ENCODE results near the gene KCNA5. TPM values are rescaled to one million over a fixed set of nuclear protein-coding genes. Genes with fewer than 3 reads are reported as not detected.

Gene KCNA5
- total RNA-seq, 1 donor, result not detected

DNA sequence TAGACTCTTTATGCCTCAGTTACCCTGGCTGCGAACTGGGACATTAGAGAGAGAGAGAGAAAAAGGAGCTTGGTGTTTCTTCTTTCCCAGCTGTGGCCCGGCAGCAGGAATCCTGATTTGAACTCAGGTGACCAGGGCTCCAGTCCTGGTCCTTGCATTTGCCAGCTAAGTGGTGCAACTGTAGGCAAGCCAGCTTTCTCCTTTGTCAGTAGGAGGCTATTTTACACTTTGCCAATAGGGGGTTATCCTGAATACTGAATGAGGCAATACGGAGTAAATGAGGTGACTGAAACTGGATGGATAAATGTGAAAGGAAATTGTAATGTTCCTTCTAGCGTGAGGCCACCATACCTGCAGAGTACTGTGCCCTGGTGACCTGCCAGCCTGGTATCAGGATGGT lies 27.8 kb downstream of the KCNA5 start:
- TF ChIP-seq, protein P1, sequence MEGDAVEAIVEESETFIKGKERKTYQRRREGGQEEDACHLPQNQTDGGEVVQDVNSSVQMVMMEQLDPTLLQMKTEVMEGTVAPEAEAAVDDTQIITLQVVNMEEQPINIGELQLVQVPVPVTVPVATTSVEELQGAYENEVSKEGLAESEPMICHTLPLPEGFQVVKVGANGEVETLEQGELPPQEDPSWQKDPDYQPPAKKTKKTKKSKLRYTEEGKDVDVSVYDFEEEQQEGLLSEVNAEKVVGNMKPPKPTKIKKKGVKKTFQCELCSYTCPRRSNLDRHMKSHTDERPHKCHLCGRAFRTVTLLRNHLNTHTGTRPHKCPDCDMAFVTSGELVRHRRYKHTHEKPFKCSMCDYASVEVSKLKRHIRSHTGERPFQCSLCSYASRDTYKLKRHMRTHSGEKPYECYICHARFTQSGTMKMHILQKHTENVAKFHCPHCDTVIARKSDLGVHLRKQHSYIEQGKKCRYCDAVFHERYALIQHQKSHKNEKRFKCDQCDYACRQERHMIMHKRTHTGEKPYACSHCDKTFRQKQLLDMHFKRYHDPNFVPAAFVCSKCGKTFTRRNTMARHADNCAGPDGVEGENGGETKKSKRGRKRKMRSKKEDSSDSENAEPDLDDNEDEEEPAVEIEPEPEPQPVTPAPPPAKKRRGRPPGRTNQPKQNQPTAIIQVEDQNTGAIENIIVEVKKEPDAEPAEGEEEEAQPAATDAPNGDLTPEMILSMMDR (IDR thresholded peaks at IDR 0.05; ENCODE audit: extremely low read depth, low read depth, low read length), result no peak
- H3K27me3 ChIP-seq (ENCODE audit: insufficient read depth, low read length), result no peaks in the 10 kb centered on the region
- no peak overlapping the region for H3K4me2 ChIP-seq (ENCODE audit: insufficient read depth, low read length)
- H3K9me3 ChIP-seq (ENCODE audit: low read depth, low read length), result no peaks in the 10 kb centered on the region
- H3K36me3 ChIP-seq (ENCODE audit: insufficient read depth, low read length), result no peaks in the 10 kb centered on the region
- H3K27ac ChIP-seq (ENCODE audit: low read depth, low read length), result no peak overlapping the region
- H4K20me1 ChIP-seq (ENCODE audit: insufficient read depth, low read length), result no peaks in the 10 kb centered on the region
- DNase-seq (ENCODE audit: insufficient read length, low spot score, missing footprints), result no peak
- no peak overlapping the region for H2AFZ ChIP-seq (ENCODE audit: low read length)
- no peaks in the 10 kb centered on the region for H3K79me2 ChIP-seq (ENCODE audit: insufficient read depth, low read length)
- H3K4me1 ChIP-seq (ENCODE audit: insufficient read depth, low read length), result no peaks in the 10 kb centered on the region
- no peak overlapping the region for H3K4me3 ChIP-seq (ENCODE audit: insufficient read depth, low read length)

DNA sequence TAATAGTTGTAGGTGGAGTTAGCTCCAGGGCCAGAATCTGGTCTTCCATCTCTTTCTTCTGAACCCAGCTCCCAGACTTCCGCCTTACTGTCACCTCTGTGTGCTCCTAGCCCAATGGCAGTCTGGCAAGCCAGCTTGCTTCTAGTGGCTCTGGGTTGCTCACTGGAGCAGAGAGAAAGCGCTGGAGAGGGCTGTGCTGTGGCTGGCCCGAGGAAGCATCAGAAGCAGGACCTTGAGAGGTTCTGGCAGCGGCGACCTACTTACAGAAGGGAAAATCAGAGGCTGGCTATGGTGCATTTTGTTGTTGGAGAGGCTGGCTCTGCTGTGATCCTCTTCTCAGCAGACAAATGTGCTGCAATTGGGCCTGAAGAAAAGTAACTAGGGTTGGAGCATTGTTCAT lies 28.6 kb downstream of the KCNA5 start:
- H3K27ac ChIP-seq (ENCODE audit: low read depth, low read length), result no peak overlapping the region
- H3K36me3 ChIP-seq (ENCODE audit: insufficient read depth, low read length), result no peaks in the 10 kb centered on the region
- H3K27me3 ChIP-seq (ENCODE audit: insufficient read depth, low read length), result no peaks in the 10 kb centered on the region
- H3K79me2 ChIP-seq (ENCODE audit: insufficient read depth, low read length), result no peaks in the 10 kb centered on the region
- no peak overlapping the region for H3K4me2 ChIP-seq (ENCODE audit: insufficient read depth, low read length)
- no peaks in the 10 kb centered on the region for H3K4me1 ChIP-seq (ENCODE audit: insufficient read depth, low read length)
- TF ChIP-seq, protein P1 (IDR thresholded peaks at IDR 0.05; ENCODE audit: extremely low read depth, low read depth, low read length), result no peak
- no peak for DNase-seq (ENCODE audit: insufficient read length, low spot score, missing footprints)
- H2AFZ ChIP-seq (ENCODE audit: low read length), result no peak overlapping the region
- no peak overlapping the region for H3K4me3 ChIP-seq (ENCODE audit: insufficient read depth, low read length)
- no peaks in the 10 kb centered on the region for H3K9me3 ChIP-seq (ENCODE audit: low read depth, low read length)
- H4K20me1 ChIP-seq (ENCODE audit: insufficient read depth, low read length), result no peaks in the 10 kb centered on the region

DNA sequence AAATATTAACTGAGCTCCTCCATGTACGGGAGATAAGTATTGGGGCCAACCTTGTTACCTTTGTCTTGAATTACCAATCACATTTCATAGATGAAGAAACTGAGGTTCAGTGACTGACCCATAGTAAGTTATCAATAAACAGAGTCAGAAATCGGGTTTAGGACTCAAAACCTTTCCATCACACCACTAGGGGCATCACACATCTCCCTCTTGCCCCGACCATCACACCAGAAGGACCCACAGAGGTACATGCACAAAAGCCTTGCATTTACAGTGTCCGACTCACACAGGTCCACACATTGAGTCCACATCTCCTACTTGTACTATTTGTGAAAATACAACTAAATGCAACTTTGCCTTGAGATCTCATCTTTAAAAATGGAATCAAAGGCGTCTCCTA lies 29.4 kb downstream of the KCNA5 start:
- Histone ChIP-seq H4K20me1 (ENCODE audit: insufficient read depth, low read length) (no peaks in the 10 kb centered on the region), H3K27me3 (ENCODE audit: insufficient read depth, low read length) (peaks cover 3% of the 10 kb centered on the region), H3K4me2 (ENCODE audit: insufficient read depth, low read length) (no peak overlapping the region), H3K9me3 (ENCODE audit: low read depth, low read length) (no peaks in the 10 kb centered on the region), H3K27ac (ENCODE audit: low read depth, low read length) (no peak overlapping the region), H3K4me3 (ENCODE audit: insufficient read depth, low read length) (no peak overlapping the region), H3K36me3 (ENCODE audit: insufficient read depth, low read length) (no peaks in the 10 kb centered on the region), H3K4me1 (ENCODE audit: insufficient read depth, low read length) (no peaks in the 10 kb centered on the region), H2AFZ (ENCODE audit: low read length) (no peak overlapping the region), H3K79me2 (ENCODE audit: insufficient read depth, low read length) (no peaks in the 10 kb centered on the region)
- no peak for DNase-seq (ENCODE audit: insufficient read length, low spot score, missing footprints)
- TF ChIP-seq, protein P1 (IDR thresholded peaks at IDR 0.05; ENCODE audit: extremely low read depth, low read depth, low read length), result no peak

DNA sequence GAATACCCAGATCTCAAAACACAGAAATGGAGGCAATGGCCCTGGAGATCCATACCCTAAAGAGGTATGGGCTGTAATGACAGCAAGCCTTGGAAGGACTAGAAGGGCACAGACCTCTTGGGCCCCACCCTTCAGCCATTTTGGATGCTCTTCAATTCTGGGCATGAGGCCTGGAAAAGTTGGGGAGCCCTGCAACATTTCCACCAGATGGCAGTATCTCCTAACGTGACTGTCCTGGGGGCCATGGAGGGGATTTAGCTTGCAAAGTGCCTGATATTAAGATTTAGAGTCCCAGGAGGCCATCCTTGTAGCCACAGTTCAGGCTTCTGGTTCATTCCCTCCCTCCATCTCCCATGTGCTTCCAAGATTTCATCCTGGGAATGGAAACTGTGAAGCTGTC lies 30.2 kb downstream of the KCNA5 start:
- no peaks in the 10 kb centered on the region for H3K9me3 ChIP-seq (ENCODE audit: low read depth, low read length)
- H3K27me3 ChIP-seq (ENCODE audit: insufficient read depth, low read length), result peaks cover 3% of the 10 kb centered on the region
- no peak overlapping the region for H3K4me2 ChIP-seq (ENCODE audit: insufficient read depth, low read length)
- TF ChIP-seq, protein P1 (IDR thresholded peaks at IDR 0.05; ENCODE audit: extremely low read depth, low read depth, low read length), result peak; percentile 42
- H4K20me1 ChIP-seq (ENCODE audit: insufficient read depth, low read length), result no peaks in the 10 kb centered on the region
- H3K36me3 ChIP-seq (ENCODE audit: insufficient read depth, low read length), result no peaks in the 10 kb centered on the region
- no peak overlapping the region for H3K4me3 ChIP-seq (ENCODE audit: insufficient read depth, low read length)
- H3K4me1 ChIP-seq (ENCODE audit: insufficient read depth, low read length), result no peaks in the 10 kb centered on the region
- H2AFZ ChIP-seq (ENCODE audit: low read length), result no peak overlapping the region
- H3K79me2 ChIP-seq (ENCODE audit: insufficient read depth, low read length), result no peaks in the 10 kb centered on the region
- no peak overlapping the region for H3K27ac ChIP-seq (ENCODE audit: low read depth, low read length)
- no peak for DNase-seq (ENCODE audit: insufficient read length, low spot score, missing footprints)
